CD4-positive, alpha-beta T cell treated with Interleukin-4 for 1 hour (primary cell): ENCODE results near the gene SLCO2A1.

Experiments
- DNase-seq, 2 donors: peaks; one replicate each; pipeline ENCODE4 v3.0.0-alpha.2; 2020 to 2022

Gene SLCO2A1

GRCh38 chr3:133880886-133881455 is 148.8 kb downstream of the SLCO2A1 start:
- no peak for DNase-seq

GRCh38 chr3:133880287-133880686 is 149.4 kb downstream of the SLCO2A1 start:
- no peak for DNase-seq

DNA sequence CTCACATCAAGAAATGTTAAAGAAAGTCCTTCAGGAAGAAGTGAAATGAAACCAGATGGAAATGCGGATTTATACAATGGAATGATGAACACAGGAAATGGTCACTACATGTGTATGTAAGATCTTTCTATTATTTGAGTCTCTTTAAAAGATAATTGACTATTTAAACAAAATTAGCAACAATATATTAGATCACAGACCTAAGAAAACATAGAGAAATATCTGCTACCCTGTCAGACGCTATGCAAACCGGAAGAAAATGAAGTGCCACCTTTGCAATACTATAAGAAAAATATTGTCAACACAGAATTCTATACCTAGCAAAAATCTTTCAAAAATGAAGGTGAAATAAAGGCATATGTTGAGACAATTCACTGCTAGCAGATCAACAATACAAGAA is 151.2 kb downstream of the SLCO2A1 start:
- DNase-seq = no peak
